ENCODE data around the gene DEFB119.

GRCh38 chr20:31363295-31363694 is 27.1 kb downstream of the DEFB119 start:
- TF ChIP-seq POLR2A (IDR thresholded peaks at IDR 0.05; ENCODE audit: low read depth, low read length) (no peak), CTCF (IDR thresholded peaks at IDR 0.05; ENCODE audit: extremely low read depth in 1 of 2, insufficient read depth in 1 of 2, low read depth in 1 of 2, low read length in 2 of 2) (no peak), GATA2 (IDR thresholded peaks at IDR 0.05; ENCODE audit: insufficient read depth, insufficient read length, low read depth, low read length) (no peak), EZH2 (IDR thresholded peaks at IDR 0.05; ENCODE audit: borderline replicate concordance, low read depth, low read length, severe bottlenecking) (no peak)
